GM21528 (cell line): ENCODE measurements around the gene IGSF3.
"Not testable (repeated sequence)": the region's sequence is repeated elsewhere in the genome, so short reads cannot be mapped to it uniquely, and the experiment has no call there.

Experiments used
- ATAC-seq: cut with Tn5 transposase; IDR thresholded peaks from one replicate; pipeline ENCODE4 v1.9.1; 2021; ENCODE audit warnings: mild to moderate bottlenecking, moderate library complexity; ENCODE audit not compliant: unreplicated experiment, low FRiP score

The IGSF3 gene

DNA sequence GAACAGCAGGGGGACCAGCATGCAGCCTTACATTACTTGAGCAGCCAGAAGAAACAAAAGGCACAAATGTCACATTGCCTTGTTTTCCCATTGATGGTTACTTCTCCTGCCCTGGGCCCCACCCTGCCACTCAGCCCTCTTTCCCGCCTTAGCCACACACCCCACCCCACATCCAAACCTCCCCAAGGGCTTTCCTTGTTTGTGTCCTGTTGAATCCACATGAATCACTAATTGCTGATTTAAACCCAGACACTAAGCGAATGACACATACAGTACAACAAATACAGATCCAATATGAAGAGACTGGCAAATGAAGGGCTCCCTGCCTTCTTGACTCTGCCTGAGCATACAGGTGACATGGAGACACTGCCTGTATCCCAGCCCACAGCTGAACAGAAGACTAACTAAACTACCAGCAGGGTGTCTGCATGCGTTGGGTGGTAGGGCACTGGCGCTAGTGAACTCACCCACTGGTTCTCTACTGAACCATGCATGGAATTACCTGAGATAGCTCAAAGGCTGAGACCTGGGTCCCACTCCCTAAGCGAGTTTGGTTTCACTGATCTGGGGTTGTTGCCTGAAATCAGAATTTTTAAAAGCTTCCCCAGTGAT lies 3.1 kb downstream of the IGSF3 start:
- ATAC-seq: no peak

DNA sequence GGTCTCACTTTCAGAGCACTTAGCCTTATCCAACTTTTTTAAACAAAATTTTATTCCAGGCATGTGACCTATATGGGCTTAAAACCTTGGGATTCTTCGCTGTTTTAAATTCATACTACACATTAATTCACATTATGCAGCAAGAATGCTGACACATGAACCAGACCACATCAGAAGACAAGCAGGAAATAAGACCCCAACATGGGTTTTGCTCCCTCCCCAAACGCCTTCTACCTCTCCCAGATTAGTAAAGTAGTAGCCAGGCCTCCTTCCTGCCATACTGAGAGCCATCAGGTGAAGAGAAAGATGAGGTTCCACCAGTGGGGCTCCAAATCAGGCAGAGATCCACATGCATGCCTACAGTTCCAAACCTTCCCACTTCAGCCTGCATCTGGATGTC lies 3.7 kb downstream of the IGSF3 start:
- ATAC-seq: no peak

DNA sequence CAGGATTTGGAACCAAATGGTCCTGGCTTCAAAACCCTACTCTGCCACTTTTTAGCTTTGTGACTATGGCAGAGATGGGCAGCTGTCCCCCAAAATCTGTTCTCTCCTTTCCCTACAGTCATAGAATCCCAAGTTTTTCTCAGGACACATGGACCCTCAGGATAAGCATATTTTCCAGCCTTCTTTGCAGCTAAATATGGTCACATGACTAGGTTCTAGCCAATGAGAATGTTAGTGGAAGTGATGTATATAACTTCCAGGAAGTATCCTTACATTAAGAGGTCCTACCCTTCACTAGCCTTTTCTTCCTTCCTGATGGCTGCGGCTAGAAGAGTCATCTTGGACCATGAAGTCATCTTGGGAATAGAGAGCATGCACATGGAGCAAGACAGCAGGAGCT lies 5.9 kb downstream of the IGSF3 start:
- ATAC-seq: no peak

DNA sequence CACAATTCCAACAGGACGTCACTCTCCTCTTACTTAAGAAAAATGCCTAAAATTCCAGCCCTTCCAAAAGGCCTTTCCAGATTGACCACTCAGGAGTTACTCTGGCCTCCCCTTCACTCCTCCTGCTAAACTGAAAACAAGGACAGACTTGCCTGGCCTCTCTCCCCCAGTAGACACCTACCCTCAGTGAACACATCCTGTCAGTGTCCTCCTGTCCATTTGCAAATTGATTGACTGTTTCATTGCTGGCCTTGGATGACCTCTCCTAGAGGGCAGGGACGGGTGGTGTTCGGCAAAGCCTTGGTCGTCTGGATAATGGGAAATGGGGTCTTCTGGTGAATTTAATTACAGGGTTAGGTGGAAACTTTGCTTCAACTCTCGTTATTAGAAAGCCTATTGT lies 8.9 kb downstream of the IGSF3 start:
- ATAC-seq: not testable (repeated sequence)

DNA sequence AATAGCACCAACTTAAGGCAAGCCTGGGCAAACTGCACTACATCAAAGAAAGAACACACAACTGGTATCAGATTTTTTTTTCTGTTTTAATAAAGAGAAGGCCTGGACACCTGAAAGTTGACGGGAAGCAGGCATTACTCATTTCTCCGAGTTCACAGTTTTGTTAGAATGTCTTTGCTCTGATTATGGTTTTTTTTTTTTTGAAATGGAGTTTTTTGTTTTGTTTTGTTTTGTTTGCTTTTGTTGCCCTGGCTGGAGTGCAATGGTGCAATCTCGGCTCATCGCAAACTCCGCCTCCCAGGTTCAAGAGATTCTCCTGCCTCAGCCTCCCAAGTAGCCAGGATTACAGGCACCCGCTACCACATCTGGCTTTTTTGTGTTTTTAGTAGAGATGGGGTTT lies 9.7 kb downstream of the IGSF3 start:
- ATAC-seq: not testable (repeated sequence)

DNA sequence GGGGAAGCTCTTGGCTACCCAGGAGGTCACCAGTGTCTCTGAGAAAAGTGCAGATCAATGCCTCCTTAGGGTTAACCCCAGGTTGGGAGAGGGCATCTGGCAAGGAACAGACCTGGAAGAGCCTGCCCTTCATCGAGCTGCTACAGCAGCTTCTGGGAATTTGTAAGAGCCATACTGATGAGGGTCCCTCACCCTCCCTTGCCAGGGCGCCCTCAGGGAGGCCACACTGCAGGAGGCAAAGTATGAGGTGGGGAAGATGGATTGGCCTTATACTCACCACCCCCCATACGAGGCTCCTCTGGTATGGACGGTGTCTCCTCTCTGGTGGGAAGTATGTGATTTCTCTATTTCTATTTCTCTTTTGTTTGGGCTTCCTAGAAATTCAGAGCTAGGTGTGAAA lies 13.2 kb downstream of the IGSF3 start:
- ATAC-seq: no peak

DNA sequence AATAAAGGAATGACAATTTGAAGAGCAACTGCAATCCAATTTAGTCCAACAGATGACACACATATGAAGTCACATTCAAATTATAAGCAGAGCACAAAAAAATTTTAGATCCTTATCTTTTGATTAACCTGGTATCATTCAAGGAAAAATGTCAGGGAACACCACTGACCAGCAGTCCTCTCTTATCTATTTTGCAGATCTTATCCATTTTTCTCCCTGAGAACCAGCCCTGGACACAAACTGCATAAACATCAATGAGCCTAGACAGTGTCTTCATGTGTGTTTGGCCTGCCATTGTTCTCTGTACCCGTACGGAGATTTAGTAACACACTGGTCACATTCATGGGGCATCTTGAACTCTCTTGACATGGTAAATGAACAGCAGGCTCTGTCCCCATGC lies 14.9 kb downstream of the IGSF3 start:
- ATAC-seq: not testable (repeated sequence)

DNA sequence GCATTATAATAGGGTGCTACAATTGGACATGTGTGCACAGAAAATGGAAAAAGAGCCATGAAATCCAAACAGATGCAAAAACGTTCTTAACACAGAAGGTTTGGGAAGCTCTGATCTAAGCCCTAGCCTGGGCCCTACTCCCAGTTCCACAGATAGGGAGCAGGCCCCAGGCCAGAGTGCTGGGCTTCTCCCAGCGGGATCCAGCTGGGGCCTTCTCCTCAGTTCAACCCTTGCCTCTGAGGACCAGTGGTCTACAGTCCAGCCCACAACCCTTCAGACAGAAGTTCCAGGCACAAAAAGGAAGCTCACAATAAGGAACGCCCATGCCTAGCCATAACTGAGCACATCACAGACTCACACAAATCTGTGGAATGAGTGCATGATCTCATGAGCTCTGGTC lies 16.8 kb downstream of the IGSF3 start:
- ATAC-seq: not testable (repeated sequence)

DNA sequence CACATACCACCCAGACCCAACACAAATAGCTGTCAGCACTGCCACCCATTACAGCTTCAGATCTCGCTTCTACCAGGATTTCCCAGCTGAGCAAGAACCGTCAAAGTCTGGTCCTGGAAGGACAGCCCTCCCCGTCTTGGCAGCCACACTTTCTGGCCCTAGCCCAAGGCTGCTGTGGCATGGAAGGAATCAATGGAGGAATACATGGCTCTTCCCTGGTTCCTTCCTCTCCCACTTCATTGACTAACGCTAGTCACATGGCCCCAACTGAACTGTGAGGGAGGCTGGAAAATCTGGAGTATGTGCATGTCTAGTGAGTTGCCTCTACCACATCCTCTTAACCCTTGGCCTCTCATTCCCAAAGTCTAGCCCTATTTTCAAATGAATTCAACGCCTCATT lies 18.5 kb downstream of the IGSF3 start:
- not testable (repeated sequence) for ATAC-seq

DNA sequence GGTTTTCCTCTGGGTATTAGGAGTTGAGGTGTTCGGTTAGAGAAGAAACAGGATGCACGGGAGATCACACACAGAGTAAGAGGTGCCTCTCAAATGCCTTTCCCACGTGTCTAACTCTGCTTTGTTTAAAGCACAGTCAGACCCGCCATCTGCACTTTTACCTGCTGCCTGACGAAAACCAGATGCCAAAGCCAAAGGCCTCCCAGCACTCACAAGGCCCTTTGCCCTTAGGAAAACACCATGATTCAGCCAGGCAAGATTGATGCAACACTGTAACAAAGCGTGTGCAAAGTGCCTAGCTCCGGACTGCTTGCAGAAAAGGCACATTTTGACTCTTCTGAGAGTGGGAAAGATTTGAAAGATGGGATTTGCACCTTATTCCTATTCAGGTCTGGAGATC lies 19.2 kb downstream of the IGSF3 start:
- ATAC-seq: not testable (repeated sequence)

DNA sequence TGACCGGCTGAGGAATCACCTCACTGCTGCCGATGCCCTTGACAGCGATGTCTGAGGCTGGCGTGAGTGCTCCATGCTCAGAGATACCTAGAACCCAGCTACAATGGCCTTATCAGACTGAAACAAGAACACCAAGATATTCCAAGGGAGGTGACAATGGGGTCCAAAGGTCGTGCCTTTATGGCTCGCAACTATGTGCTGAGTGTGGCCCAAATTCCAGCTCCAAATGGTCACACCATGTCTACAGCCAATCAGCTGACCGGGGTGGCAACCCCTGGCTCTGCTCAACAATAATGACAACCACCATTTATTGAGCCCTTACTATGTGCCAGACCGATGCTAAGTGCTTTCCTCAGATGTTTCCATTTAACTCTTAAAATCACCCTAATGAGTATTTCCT lies 20.3 kb downstream of the IGSF3 start:
- ATAC-seq: not testable (repeated sequence)

DNA sequence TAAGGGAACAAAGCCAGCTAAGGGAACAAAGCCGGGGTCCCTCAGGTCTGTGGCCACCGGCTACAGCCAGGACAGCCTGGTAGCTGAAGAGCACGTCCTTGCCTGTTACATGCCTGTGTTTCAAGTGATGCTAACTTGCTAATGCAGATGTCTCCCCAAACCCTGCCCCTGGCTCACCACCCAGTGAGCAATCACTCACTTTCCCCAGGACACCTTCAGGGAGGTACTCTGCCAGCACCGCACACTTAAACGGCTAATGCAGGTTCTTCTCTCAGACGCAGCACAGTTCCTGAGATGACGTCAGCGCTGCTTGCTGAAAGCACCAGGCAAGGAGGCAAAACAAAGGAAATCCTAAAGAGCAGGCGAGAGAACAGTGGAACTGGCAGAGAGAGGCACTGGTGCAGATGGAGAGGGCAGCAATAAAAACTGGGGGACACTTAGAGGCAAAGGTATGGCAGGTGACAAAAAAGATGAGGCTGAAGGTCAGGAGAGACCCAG lies 20.8 kb downstream of the IGSF3 start:
- ATAC-seq: not testable (repeated sequence)

DNA sequence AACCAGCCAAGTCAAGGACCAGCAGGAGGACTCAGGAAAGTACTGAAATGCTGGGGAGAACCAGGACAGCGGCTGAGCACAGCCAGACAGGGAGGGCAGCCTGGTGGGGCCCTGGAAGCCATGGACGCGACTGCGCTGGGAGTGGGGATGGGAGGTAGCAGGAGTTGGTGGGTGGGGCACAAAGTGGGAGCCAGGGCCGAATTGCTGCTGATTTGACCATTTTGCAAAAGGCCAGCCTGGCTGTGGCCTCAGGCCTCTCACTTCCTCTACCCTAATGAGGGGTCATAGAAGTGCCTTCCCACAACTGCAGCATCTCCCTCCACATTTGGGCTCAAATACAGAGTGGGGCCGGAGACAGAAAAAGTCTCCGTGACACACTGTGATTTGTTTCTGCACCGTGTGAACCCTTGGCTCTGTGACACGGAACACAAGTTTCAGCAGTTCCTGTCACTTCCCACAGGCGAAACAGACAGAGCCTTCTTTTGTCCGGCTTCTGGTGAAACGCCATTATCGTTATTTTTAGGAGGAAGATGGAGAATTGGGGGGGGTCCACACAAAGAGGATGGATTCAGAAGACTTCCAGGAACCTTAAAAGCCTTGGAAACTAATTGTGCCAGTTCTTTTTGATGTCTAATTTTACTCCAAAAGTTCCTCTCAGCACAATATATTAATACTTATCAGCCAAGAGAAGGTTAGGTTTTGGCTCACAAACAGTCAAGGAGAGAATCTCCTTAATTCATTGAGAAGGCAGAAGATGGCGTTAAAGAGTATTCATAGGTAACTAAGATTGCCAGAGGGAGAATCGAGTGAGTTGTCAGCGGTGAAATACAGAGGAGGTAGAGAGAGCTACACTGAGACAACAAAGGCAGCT lies 21.5 kb downstream of the IGSF3 start:
- not testable (repeated sequence) for ATAC-seq

DNA sequence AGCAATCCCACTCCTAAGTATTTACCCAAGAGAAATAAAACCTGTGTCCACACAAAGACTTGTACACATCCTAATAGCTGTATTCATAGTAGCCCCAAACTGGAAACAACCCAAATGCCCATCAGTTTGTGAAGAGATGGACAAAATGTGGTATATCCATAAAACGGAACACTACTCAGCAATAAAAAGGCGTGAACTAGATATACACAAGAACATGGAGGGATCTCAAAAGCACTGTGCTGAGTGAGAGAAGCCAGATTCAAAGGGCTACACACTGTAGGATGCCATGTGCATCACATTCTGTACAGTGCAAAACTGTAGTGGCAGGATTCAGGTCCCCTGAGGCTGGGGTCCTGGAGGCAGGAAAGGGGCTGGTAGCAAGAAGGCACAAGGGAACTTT lies 22.5 kb downstream of the IGSF3 start:
- ATAC-seq: not testable (repeated sequence)

DNA sequence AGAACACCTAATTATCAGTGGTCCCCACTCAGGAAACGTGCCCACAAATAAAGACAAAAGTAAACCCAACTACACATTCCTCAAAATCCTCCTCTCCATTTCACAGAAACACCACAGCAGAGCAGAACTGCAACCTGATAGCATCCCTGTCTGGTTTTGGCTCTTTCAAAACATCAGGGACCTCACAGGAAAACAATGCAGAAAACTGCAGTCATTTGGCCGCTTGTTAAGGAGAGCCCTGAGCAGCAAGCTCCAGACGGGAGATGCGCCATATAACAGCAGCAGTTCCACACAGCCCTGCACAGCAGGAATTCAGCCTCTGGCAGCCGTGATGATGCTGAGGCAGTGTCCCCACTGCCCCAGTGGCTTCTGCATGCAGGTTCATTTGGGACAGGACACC lies 23.4 kb downstream of the IGSF3 start:
- not testable (repeated sequence) for ATAC-seq

DNA sequence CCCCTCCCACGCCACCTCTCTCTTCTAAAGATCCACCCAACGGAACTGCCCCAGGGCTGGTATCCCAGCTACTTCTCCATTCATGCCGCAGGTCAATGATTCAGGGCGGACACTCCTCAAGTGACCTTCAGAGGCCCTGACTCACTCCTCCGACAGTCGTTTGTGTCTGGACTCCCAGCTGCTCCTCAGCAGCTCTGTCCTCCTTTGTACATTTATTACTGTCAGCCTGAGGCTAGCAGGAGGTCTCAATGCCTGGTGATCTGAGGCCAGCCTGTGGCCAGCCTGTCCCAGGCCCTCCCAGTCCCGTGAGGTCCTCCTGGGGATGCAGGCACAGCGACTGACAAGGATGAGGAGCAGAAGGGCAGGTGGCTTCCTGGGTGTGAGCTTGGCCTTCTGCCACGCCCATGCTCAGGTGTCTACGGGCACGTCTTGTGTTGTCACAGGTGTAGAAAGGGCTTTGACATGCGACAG lies 24.2 kb downstream of the IGSF3 start:
- not testable (repeated sequence) for ATAC-seq

DNA sequence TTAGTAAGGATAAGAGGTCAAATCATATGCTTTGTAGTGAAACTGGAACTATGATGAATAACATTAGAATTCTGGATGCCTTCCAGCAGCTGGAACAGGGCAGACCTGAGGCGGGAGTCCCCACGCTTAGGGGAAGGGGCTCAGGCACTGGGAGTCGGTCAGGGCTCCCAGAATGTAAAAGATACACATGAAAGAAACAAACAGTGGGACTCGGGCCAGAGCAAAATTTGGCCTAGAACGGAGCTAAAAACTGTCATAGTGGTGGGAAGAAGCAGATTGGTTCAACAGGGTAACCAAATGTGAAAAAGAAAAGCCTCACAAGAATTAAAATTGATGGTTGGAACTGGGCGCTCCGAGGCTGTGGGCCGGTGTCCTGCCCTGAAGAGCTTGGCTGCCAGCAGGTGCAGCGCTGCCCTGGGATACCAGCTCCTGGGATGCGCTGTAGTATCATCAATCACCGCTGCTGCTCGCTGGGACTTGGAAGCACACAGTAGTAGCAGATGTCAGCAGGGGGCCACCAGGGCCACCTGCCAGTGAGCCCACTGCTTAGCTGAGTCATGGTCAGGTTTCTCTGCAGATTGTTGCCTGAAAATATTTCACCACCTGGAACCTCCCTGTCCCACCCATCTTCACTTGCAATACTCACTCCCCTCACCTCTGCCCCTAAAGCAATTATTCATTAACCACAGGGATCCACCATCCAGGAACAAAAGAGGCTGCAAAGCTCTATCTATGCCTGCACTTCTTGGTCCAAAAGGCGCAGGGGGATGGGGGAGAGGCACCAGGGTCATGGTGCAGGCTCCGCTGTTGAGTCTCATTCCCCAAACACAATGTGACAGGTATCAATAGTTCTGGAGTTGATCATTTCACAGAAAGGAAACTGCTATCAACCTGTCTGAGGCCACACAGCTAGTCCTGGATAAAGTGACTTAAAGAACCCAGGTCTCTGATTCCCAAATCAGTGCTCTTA lies 24.9 kb downstream of the IGSF3 start:
- ATAC-seq: not testable (repeated sequence)

DNA sequence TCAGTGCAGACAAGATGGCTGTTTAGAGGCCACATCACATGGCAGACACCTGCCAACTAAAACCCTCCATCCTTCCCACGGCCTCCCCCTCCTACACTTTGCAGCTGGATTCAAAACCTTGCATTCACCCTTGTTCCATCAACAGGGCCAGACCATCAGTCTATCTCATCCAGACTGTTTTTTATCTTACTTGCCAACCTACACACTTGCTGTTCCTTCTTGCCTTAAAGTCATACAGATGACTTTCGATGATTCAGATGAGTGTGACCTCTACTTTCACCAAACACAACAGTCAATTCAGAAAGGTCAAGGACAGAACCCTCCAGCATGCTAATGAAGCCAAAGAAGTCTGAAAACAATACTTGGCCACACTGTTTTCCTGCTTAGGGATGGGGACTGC lies 29.9 kb downstream of the IGSF3 start:
- ATAC-seq: not testable (repeated sequence)

DNA sequence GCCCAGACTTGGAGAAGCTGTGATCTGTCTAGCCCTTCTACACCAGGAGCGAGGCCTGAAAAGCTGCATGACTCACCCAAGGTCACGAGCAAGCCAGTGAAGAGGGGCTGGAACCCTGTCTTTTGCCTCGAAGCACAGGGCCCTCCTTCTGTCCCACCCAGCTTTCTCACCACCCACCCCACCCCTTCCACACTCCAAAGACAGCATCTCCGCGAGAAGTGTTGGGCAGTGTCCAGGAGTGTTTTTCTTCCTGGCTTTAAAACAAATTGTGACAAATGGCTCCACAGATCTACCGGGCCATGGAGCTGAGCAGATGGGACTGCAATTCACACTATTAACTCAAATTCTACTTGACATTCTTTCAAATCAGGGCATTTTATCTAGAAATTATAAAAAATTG lies 30.9 kb downstream of the IGSF3 start:
- ATAC-seq: not testable (repeated sequence)

DNA sequence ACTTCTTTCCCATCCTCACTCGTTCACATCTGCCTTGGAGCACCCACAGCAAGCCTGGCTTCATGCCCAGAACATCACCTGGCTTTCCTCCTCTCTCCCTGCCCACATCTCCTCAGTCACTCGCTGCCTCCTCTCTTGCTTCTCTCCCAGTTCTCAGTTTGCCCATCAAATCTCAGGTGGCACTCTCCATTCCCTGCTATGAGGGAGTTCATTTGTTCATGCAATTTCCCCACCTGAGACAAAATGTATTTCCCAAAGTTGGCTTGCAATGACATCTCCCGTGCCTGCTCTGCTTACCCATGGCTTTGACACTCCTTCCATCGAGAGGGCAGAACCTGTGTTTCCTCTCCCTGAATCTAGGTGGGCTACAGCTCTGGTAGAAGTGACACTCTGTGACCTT lies 33.1 kb downstream of the IGSF3 start:
- not testable (repeated sequence) for ATAC-seq
